Measurements from ENCODE around the gene PGR. TPM values are rescaled to one million over a fixed set of nuclear protein-coding genes. Genes with fewer than 3 reads are reported as not detected.
A peak's percentile ranks its signal among the peaks of the same experiment; 100 is the strongest.

Gene PGR
- under 1 TPM; 0.18 to 0.80 (median 0.53) TPM for total RNA-seq

DNA sequence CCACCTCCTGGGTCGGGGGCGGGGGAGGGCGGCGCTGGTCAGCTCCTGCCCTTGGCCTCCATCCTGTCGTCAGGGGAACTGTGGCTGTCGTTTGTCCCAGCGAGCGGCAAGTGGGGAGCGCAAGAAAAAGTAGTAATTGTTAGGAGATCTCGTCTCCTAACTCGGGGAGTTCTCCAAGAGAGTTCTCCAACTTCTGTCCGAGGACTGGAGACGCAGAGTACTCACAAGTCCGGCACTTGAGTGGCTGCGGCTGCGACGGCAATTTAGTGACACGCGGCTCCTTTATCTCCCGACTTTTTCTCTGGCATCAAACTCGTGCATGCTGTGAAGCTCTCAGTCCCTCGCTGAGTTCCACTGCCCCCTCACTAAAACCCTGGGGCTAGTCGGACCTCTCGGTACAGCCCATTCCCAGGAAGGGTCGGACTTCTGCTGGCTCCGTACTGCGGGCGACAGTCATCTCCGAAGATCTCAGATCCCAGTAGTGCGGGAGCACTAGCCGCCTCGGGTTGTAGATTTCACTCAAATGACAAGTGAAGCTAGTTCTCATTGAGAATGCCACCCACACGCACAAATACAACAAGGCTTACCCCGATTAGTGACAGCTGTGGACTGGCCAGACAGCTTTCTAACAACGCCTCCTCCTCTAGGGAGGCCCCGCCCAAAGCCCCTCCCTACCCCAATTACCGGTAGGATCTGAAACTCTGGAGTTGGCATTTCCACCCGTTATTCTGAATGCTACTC lies at the start of gene PGR:
Gene PGR (minus strand): TSS at position 611 of the 741 bp plus-strand sequence. CDS start 743 bp downstream, outside the sequence.
- under 1% methylated on average over 33 of the region's 38 CpGs for WGBS

DNA sequence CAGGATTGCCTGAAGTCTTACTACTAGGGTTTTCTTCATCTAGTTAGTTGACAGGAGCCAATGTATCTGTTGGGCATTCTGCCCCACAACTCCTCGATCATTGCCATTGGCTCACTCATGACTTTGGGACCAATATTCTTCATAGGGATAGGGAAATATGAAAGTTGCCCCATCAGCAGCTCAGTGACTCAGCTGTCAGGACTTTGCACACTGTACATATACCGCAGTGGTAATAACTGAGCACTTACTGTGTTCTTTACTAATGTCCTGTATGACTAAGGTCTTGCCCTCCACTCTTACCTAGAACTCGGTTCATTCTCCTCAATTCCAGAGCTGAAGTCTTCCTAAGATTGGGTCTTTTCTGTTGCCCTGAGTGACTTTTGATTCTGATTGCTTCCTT lies 46.8 kb upstream of the PGR start:
- Histone ChIP-seq H3K36me3 (no peaks in the 10 kb centered on the region), H3K27me3 (no peaks in the 10 kb centered on the region), H3K4me1 (no peaks in the 10 kb centered on the region), H3K27ac (no peak overlapping the region), H3K9me3 (no peaks in the 10 kb centered on the region), H3K4me3 (no peak overlapping the region)
- WGBS = 90% methylated on average over 3 of the region's 3 CpGs
- no peak for DNase-seq (ENCODE audit: low spot score in 2 of 2)
- TF ChIP-seq, protein P1, sequence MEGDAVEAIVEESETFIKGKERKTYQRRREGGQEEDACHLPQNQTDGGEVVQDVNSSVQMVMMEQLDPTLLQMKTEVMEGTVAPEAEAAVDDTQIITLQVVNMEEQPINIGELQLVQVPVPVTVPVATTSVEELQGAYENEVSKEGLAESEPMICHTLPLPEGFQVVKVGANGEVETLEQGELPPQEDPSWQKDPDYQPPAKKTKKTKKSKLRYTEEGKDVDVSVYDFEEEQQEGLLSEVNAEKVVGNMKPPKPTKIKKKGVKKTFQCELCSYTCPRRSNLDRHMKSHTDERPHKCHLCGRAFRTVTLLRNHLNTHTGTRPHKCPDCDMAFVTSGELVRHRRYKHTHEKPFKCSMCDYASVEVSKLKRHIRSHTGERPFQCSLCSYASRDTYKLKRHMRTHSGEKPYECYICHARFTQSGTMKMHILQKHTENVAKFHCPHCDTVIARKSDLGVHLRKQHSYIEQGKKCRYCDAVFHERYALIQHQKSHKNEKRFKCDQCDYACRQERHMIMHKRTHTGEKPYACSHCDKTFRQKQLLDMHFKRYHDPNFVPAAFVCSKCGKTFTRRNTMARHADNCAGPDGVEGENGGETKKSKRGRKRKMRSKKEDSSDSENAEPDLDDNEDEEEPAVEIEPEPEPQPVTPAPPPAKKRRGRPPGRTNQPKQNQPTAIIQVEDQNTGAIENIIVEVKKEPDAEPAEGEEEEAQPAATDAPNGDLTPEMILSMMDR (IDR thresholded peaks at IDR 0.05) = no peak

More for the DNA sequence above, at the start of gene PGR:
- no peaks in the 10 kb centered on the region for H3K9me3 ChIP-seq
- no peak within 1 kb of the TSS for H3K27ac ChIP-seq
- peaks cover 30% of the 10 kb centered on the region for H3K4me1 ChIP-seq
- peak within 1 kb of the TSS; percentile 61 for H3K4me3 ChIP-seq
- DNase-seq (ENCODE audit: low spot score in 2 of 2) = peak; percentile 64 to 75
- H3K36me3 ChIP-seq = no peaks in the 10 kb centered on the region
- TF ChIP-seq POLR2A (IDR thresholded peaks at IDR 0.05) (no peak), POLR2AphosphoS5 (IDR thresholded peaks at IDR 0.05) (no peak), EP300 (IDR thresholded peaks at IDR 0.05) (no peak)
- TF ChIP-seq, protein P1 (IDR thresholded peaks at IDR 0.05) = no peak
- peaks cover 53% of the 10 kb centered on the region for H3K27me3 ChIP-seq

DNA sequence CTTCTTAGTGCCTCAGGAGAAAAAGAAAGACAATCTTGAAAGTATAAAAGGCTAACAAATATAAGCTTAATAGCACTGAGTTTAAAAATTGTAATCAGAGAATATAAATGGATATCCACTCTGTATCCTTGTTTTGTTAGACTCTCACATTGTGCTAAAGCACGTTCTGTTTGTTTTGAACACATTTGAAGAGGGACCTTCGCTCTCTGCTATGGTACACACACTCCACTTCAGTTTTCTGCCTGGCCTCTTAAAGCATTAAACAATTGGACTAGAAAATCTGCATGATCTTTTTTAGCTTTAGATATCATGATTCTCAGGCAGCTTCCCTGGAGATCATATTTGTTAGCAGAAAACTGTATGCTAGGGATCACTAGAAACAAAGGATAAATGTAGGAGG lies 40.3 kb upstream of the PGR start:
- 73% methylated on average over 2 of the region's 2 CpGs for WGBS
- DNase-seq (ENCODE audit: low spot score in 2 of 2) = no peak

GRCh38 chr11:101166038-101166437 lies 36.4 kb upstream of the PGR start:
- Histone ChIP-seq H3K4me1 (no peaks in the 10 kb centered on the region), H3K27ac (no peak overlapping the region), H3K4me3 (no peak overlapping the region), H3K27me3 (no peaks in the 10 kb centered on the region), H3K36me3 (no peaks in the 10 kb centered on the region), H3K9me3 (no peaks in the 10 kb centered on the region)
- WGBS = 79% methylated on average over 1 of the region's 1 CpG
- no peak for DNase-seq (ENCODE audit: low spot score in 2 of 2)
- TF ChIP-seq EP300 (IDR thresholded peaks at IDR 0.05) (no peak), POLR2A (IDR thresholded peaks at IDR 0.05) (no peak), POLR2AphosphoS5 (IDR thresholded peaks at IDR 0.05) (no peak)
- TF ChIP-seq, protein P1 (IDR thresholded peaks at IDR 0.05) = no peak

More for the DNA sequence above, 40.3 kb upstream of the PGR start:
- Histone ChIP-seq H3K27me3 (no peaks in the 10 kb centered on the region), H3K4me1 (no peaks in the 10 kb centered on the region), H3K36me3 (no peaks in the 10 kb centered on the region), H3K27ac (no peak overlapping the region), H3K9me3 (no peaks in the 10 kb centered on the region), H3K4me3 (no peak overlapping the region)
- no peak for TF ChIP-seq POLR2A (IDR thresholded peaks at IDR 0.05)

GRCh38 chr11:101158119-101158518 lies 28.5 kb upstream of the PGR start:
- Histone ChIP-seq H3K36me3 (no peaks in the 10 kb centered on the region), H3K4me1 (no peaks in the 10 kb centered on the region), H3K4me3 (no peak overlapping the region), H3K27ac (no peak overlapping the region), H3K27me3 (no peaks in the 10 kb centered on the region), H3K9me3 (no peaks in the 10 kb centered on the region)
- no peak for TF ChIP-seq EP300 (IDR thresholded peaks at IDR 0.05)
- TF ChIP-seq, protein P1 (IDR thresholded peaks at IDR 0.05) = no peak
- no peak for TF ChIP-seq POLR2AphosphoS5 (IDR thresholded peaks at IDR 0.05)
- no peak for TF ChIP-seq POLR2A (IDR thresholded peaks at IDR 0.05)
- WGBS = 79% methylated on average over 2 of the region's 2 CpGs
- DNase-seq (ENCODE audit: low spot score in 2 of 2) = no peak

Measured in suprapubic skin (tissue), 4 donors.